Activated CD4-positive, alpha-beta T cell treated with anti-CD3 and anti-CD28 coated beads, Interleukin-2, amount 10 ng/mL, durations not matched to agents 7 days and 5 days (primary cell): Measurements from ENCODE around the gene AOPEP. TPM values are rescaled to one million over a fixed set of nuclear protein-coding genes. Genes with fewer than 3 reads are reported as not detected.

ENCODE experiments used
- CTCF ChIA-PET: fragments of 350-600 bp; sonication (Branson Sonifier 250); formaldehyde crosslinking; loops from one replicate; lab custom pipeline; 2021; ENCODE audit warnings: antibody characterized with exemption; lab: Charles Lee
- POLR2A ChIA-PET: fragments of 350-600 bp; sonication (Branson Sonifier 250); formaldehyde crosslinking; loops from one replicate; lab custom pipeline; 2021; ENCODE audit warnings: antibody characterized with exemption; lab: Charles Lee
- DNase-seq: peaks from one replicate; pipeline ENCODE4 v3.0.0-alpha.2; 2020
- H3K27ac Mint-ChIP-seq: one replicate; pipeline ENCODE4 v1.8.0; 2021; ENCODE audit warnings: mild to moderate bottlenecking, moderate library complexity, mixed read lengths
- H3K27me3 Mint-ChIP-seq: one replicate; pipeline ENCODE4 v1.8.0; 2021; ENCODE audit warnings: mixed read lengths
- H3K36me3 Mint-ChIP-seq: one replicate; pipeline ENCODE4 v1.8.0; 2021; ENCODE audit warnings: low read depth, mixed read lengths
- H3K4me1 Mint-ChIP-seq: one replicate; pipeline ENCODE4 v1.8.0; 2021; ENCODE audit warnings: mixed read lengths
- H3K4me3 Mint-ChIP-seq: one replicate; pipeline ENCODE4 v1.8.0; 2021; ENCODE audit warnings: mild to moderate bottlenecking, moderate library complexity, mixed read lengths
- H3K9me3 Mint-ChIP-seq: one replicate; pipeline ENCODE4 v1.8.0; 2021; ENCODE audit warnings: mixed read lengths
- total RNA-seq, 2 experiments: library from RNA; stranded (reverse); gene quantifications; one replicate each; pipeline ENCODE4 v1.2.3, GENCODE V29; 2021

AOPEP gene
- total RNA-seq, 2 experiments from 2014 or later = 9.7 to 10.7 TPM

GRCh38 chr9:94879230-94879629, 152.7 kb downstream of the AOPEP start:
- CTCF ChIA-PET = interaction anchor here (0.8 to 1.2 kb wide), 4 partner anchors 16 to 54 kb away, joined by 3 to 8 read pairs (median 3); no protein-coding TSS in a partner anchor
- no peak overlapping the region for H3K4me3 Mint-ChIP-seq
- POLR2A ChIA-PET = interaction anchor here (0.6 to 0.7 kb wide), 2 partner anchors 21 to 40 kb away, joined by 3 read pairs; no protein-coding TSS in a partner anchor
- H3K27me3 Mint-ChIP-seq = no peaks in the 10 kb centered on the region
- peaks cover 7% of the 10 kb centered on the region for H3K36me3 Mint-ChIP-seq
- no peak for DNase-seq
- peaks cover 26% of the 10 kb centered on the region for H3K4me1 Mint-ChIP-seq
- no peak overlapping the region for H3K27ac Mint-ChIP-seq
- peaks cover 7% of the 10 kb centered on the region for H3K9me3 Mint-ChIP-seq

- H3K4me3 Mint-ChIP-seq = no peak overlapping the region
- H3K4me1 Mint-ChIP-seq = peaks cover 18% of the 10 kb centered on the region
- DNase-seq = no peak
- peaks cover 3% of the 10 kb centered on the region for H3K9me3 Mint-ChIP-seq
- peaks cover 3% of the 10 kb centered on the region for H3K36me3 Mint-ChIP-seq
- ChIA-PET CTCF (interaction anchor here (0.6 to 1.2 kb wide), 2 partner anchors 18 to 19 kb away, joined by 3 to 4 read pairs; no protein-coding TSS in a partner anchor), POLR2A (no interaction called here)
- no peak overlapping the region for H3K27ac Mint-ChIP-seq
- no peaks in the 10 kb centered on the region for H3K27me3 Mint-ChIP-seq
Observed at GRCh38 chr9:94881023-94881422, 154.5 kb downstream of the AOPEP start.

DNA sequence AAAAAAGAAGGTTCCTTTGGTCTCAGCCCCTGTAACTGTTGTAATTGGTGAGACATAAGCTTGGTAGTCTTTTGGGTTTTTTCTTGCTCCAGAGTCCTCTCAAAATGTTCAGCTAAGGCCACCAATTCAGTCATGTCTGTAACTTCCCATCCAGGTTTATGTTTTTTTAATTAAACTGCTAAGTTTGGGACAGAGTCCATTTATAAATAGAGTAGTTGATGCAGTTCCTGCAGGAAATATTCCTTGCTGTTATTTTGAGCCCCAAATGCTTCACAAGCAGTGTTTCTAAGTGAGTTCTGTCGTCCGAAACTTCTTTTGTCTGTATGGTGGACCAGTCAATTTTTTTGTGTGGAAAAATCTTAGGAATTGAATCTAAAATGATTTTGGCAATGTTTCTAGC, 155.0 kb downstream of the AOPEP start:
- no peak for DNase-seq
- POLR2A ChIA-PET = no interaction called here
- Mint-ChIP-seq H3K27ac (no peak overlapping the region), H3K36me3 (peaks cover 2% of the 10 kb centered on the region), H3K4me3 (no peak overlapping the region), H3K27me3 (no peaks in the 10 kb centered on the region), H3K4me1 (peaks cover 18% of the 10 kb centered on the region), H3K9me3 (peaks cover 3% of the 10 kb centered on the region)
- CTCF ChIA-PET = interaction anchor here (1.2 to 1.9 kb wide), 2 partner anchors 18 to 19 kb away, joined by 4 read pairs; no protein-coding TSS in a partner anchor

DNA sequence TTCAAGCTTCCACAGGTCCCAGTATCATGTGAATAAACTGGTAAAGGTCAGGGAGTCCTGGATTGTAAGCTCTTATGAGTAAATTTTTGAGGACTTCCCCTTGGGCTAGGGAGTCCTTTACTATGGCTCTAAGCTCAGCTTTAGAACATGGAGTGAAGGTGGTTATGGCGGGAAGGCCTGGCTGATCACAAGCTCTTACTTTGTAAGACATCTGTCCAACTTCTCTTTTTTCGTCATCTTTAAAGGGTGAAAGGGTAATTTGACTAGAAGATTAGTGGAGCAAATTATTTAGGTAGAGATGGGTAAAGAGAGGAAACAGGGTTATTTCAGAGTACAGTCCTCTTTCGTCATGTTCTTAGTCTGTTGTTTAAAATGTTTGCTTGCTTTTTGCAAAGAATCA, 155.4 kb downstream of the AOPEP start:
- CTCF ChIA-PET = interaction anchor here (1.2 to 1.9 kb wide), 2 partner anchors 18 kb away, joined by 4 read pairs; no protein-coding TSS in a partner anchor
- H3K27me3 Mint-ChIP-seq = no peaks in the 10 kb centered on the region
- peaks cover 3% of the 10 kb centered on the region for H3K9me3 Mint-ChIP-seq
- POLR2A ChIA-PET = no interaction called here
- DNase-seq = no peak
- no peaks in the 10 kb centered on the region for H3K36me3 Mint-ChIP-seq
- H3K4me3 Mint-ChIP-seq = no peak overlapping the region
- H3K4me1 Mint-ChIP-seq = peaks cover 18% of the 10 kb centered on the region
- H3K27ac Mint-ChIP-seq = no peak overlapping the region

DNA sequence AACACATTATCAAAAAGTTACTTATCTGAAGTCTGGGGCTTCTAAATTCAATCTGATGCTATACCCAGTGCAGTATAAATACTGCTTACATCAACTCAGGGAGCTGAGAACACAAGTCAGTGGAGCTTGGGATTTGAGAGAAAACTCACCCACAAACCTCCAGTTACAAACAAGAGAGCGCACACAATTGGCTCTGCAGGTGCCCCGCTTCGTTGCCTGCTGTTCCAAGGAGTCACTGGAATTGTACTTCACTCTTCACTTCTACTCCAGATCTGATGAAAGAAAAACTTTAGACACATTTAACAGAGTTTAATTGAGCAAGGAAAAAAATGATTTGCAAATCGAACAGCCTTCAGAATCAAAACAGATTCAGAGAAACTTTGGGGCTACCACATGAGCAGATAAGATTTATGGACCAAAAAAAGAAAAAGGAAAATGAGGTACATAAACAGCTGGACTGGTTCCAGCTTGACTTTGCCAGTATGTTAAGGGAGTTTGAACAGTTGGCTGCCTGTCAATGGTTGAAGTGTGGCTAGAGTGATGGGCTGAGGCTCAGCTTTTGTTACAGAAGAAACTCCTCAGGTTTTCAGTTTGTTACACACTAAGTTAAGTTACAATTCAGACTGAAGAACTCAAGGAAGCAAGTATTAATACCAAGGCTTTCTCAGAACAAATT, 156.6 kb downstream of the AOPEP start:
- CTCF ChIA-PET = interaction anchor here (1.2 to 1.9 kb wide), 2 partner anchors 16 to 19 kb away, joined by 3 to 4 read pairs; no protein-coding TSS in a partner anchor

GRCh38 chr9:94885854-94886447, 159.5 kb downstream of the AOPEP start:
- POLR2A ChIA-PET = no interaction called here
- DNase-seq = no peak
- Mint-ChIP-seq H3K27ac (no peak overlapping the region), H3K27me3 (no peaks in the 10 kb centered on the region), H3K4me3 (no peak overlapping the region), H3K4me1 (no peaks in the 10 kb centered on the region), H3K9me3 (peaks cover 9% of the 10 kb centered on the region), H3K36me3 (peaks cover 6% of the 10 kb centered on the region)
- CTCF ChIA-PET = interaction anchor here (0.9 to 1.4 kb wide), 2 partner anchors 8 to 106 kb away, joined by 3 read pairs; no protein-coding TSS in a partner anchor

More for the DNA sequence above, 156.6 kb downstream of the AOPEP start:
- H3K4me3 Mint-ChIP-seq = no peak overlapping the region
- no peaks in the 10 kb centered on the region for H3K36me3 Mint-ChIP-seq
- POLR2A ChIA-PET = no interaction called here
- no peaks in the 10 kb centered on the region for H3K27me3 Mint-ChIP-seq
- H3K4me1 Mint-ChIP-seq = peaks cover 17% of the 10 kb centered on the region
- no peak overlapping the region for H3K27ac Mint-ChIP-seq
- no peaks in the 10 kb centered on the region for H3K9me3 Mint-ChIP-seq
- DNase-seq = no peak

- no peaks in the 10 kb centered on the region for H3K27me3 Mint-ChIP-seq
- no peaks in the 10 kb centered on the region for H3K4me1 Mint-ChIP-seq
- H3K27ac Mint-ChIP-seq = no peak overlapping the region
- no peak for DNase-seq
- H3K9me3 Mint-ChIP-seq = peaks cover 16% of the 10 kb centered on the region
- ChIA-PET CTCF (no interaction called here), POLR2A (no interaction called here)
- peaks cover 12% of the 10 kb centered on the region for H3K36me3 Mint-ChIP-seq
- no peak overlapping the region for H3K4me3 Mint-ChIP-seq
Observed at GRCh38 chr9:94887721-94888120, 161.2 kb downstream of the AOPEP start.

GRCh38 chr9:94888775-94889174, 162.3 kb downstream of the AOPEP start:
- H3K27ac Mint-ChIP-seq = no peak overlapping the region
- H3K9me3 Mint-ChIP-seq = peaks cover 16% of the 10 kb centered on the region
- ChIA-PET POLR2A (no interaction called here), CTCF (no interaction called here)
- H3K36me3 Mint-ChIP-seq = peaks cover 12% of the 10 kb centered on the region
- no peak overlapping the region for H3K4me3 Mint-ChIP-seq
- H3K27me3 Mint-ChIP-seq = no peaks in the 10 kb centered on the region
- DNase-seq = no peak
- H3K4me1 Mint-ChIP-seq = no peaks in the 10 kb centered on the region

GRCh38 chr9:94889628-94890027, 163.1 kb downstream of the AOPEP start:
- Mint-ChIP-seq H3K4me3 (no peak overlapping the region), H3K36me3 (peaks cover 12% of the 10 kb centered on the region), H3K27ac (no peak overlapping the region), H3K9me3 (peaks cover 16% of the 10 kb centered on the region), H3K27me3 (no peaks in the 10 kb centered on the region), H3K4me1 (peaks cover 3% of the 10 kb centered on the region)
- no peak for DNase-seq
- ChIA-PET POLR2A (interaction anchor here (0.7 kb wide), 1 partner anchor 152 kb away, joined by 4 read pairs; no protein-coding TSS in a partner anchor), CTCF (no interaction called here)

DNA sequence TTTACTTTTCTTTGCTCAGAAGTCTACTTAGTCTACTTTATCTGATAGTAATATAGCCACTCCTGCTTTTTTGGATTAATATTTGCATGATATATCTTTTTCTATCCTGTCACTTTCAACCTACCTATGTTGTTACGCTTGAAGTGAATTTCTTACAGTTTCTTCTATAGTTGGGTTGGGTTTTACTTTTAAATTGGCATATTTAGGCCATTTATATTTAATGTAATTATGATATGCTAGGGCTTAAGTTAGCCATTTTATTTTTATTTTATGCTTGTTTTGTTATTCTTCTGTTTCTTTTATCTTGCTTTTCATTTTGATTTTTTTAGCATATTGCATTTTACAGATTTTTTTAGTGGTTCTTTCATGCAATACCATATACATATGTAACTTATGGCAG, 164.7 kb downstream of the AOPEP start:
- Mint-ChIP-seq H3K27me3 (peaks cover under 1% of the 10 kb centered on the region), H3K4me1 (peaks cover 4% of the 10 kb centered on the region), H3K36me3 (peaks cover 12% of the 10 kb centered on the region), H3K4me3 (no peak overlapping the region), H3K9me3 (peaks cover 16% of the 10 kb centered on the region), H3K27ac (no peak overlapping the region)
- ChIA-PET CTCF (no interaction called here), POLR2A (no interaction called here)
- no peak for DNase-seq

DNA sequence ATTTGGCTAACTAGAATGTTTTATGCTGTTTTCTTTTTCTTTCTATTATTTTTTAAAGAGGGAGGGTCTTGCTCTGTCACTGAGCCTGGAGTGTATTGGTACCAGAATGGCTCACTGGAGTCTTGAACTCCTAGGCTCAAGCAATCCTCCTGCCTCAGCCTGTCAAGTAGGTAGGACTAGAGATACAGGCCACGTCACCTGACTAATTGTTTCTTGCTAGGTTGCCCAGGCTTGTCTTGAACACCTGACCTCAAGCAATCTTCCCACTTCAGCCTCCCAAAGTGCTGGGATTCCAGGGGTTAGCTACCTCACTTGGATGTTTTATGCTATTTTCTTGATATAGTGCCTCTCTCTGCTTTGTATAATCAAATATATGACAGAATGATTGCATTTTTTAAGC, 166.2 kb downstream of the AOPEP start:
- ChIA-PET POLR2A (no interaction called here), CTCF (interaction anchor here (1.2 kb wide), 1 partner anchor 12 kb away, joined by 3 read pairs; no protein-coding TSS in a partner anchor)
- Mint-ChIP-seq H3K4me1 (peaks cover 4% of the 10 kb centered on the region), H3K36me3 (peaks cover 12% of the 10 kb centered on the region), H3K4me3 (no peak overlapping the region), H3K27ac (no peak overlapping the region), H3K27me3 (peaks cover 2% of the 10 kb centered on the region), H3K9me3 (peaks cover 16% of the 10 kb centered on the region)
- no peak for DNase-seq

DNA sequence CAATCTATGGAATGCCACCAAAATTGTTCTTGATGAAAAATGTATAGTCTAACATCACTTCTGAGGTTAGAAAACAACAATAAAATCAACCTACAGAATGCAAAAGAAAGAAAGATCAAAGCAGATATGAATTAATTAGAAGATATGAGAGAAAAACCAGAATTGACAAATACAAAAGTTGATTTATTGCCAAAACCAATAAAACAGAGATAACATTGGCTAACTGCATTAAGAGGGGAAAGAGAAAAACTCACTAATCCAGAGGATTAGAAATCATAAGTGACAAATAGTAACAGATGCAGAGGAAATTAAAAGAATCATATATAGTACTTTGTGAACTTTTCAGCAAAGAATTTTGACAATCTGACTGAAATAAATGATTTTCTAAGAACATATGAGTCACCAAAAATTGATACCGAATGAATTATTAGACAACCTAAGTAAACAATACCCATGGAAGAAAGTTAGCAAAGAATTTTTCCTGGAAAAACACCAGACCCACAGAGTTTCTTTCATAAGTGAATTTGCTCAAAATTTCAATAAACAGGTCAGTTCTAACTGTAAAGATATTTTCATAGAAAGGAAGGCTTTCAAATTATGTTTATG, 167.7 kb downstream of the AOPEP start:
- Mint-ChIP-seq H3K27ac (no peak overlapping the region), H3K9me3 (peaks cover 14% of the 10 kb centered on the region), H3K4me1 (peaks cover 4% of the 10 kb centered on the region), H3K27me3 (peaks cover 2% of the 10 kb centered on the region), H3K36me3 (peaks cover 10% of the 10 kb centered on the region), H3K4me3 (no peak overlapping the region)
- CTCF ChIA-PET = interaction anchor here (1.0 kb wide), 1 partner anchor 9 kb away, joined by 4 read pairs; no protein-coding TSS in a partner anchor
- no peak for DNase-seq
- POLR2A ChIA-PET = no interaction called here
